ENCODE data around the gene PEX5.

GRCh38 chr12:7171854-7172253 lies 17.6 kb upstream of the PEX5 start:
- TF ChIP-seq, protein P1, sequence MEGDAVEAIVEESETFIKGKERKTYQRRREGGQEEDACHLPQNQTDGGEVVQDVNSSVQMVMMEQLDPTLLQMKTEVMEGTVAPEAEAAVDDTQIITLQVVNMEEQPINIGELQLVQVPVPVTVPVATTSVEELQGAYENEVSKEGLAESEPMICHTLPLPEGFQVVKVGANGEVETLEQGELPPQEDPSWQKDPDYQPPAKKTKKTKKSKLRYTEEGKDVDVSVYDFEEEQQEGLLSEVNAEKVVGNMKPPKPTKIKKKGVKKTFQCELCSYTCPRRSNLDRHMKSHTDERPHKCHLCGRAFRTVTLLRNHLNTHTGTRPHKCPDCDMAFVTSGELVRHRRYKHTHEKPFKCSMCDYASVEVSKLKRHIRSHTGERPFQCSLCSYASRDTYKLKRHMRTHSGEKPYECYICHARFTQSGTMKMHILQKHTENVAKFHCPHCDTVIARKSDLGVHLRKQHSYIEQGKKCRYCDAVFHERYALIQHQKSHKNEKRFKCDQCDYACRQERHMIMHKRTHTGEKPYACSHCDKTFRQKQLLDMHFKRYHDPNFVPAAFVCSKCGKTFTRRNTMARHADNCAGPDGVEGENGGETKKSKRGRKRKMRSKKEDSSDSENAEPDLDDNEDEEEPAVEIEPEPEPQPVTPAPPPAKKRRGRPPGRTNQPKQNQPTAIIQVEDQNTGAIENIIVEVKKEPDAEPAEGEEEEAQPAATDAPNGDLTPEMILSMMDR (IDR thresholded peaks at IDR 0.05), result no peak
- TF ChIP-seq POLR2A (IDR thresholded peaks at IDR 0.05), result no peak
